ENCODE data around the gene ARR3. TPM values are rescaled to one million over a fixed set of nuclear protein-coding genes. Genes with fewer than 3 reads are reported as not detected.

Gene ARR3
- total RNA-seq, 4 donors from 2014 or later, result not detected

DNA sequence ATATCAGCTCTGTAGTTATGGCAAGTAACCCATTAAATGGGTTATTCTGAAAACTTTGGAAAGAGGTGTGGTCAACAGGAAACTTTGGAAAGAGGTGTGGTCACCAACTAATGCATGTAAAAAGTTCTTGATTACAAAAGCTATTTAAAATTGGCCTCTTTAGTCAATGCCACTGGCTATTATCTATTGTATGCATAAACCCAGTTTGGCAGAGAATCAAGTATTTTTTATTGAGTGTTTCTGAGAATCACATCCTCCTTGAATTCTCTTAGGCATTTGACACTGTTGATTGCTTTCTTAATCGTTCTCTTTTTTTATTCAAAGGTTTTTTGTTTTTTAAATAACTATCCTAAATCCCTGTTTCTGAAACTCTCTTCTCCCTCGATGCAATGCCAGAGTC lies 15.6 kb upstream of the ARR3 start:
- no peak overlapping the region for H3K4me3 ChIP-seq
- no peaks in the 10 kb centered on the region for H3K4me1 ChIP-seq
- H3K27ac ChIP-seq, result no peak overlapping the region
- H3K9me3 ChIP-seq, result no peaks in the 10 kb centered on the region
- ATAC-seq, result no peak
- no peaks in the 10 kb centered on the region for H3K36me3 ChIP-seq
- H3K27me3 ChIP-seq, result no peaks in the 10 kb centered on the region
- no peak for TF ChIP-seq POLR2AphosphoS5 (IDR thresholded peaks at IDR 0.05)
- TF ChIP-seq, protein P1, sequence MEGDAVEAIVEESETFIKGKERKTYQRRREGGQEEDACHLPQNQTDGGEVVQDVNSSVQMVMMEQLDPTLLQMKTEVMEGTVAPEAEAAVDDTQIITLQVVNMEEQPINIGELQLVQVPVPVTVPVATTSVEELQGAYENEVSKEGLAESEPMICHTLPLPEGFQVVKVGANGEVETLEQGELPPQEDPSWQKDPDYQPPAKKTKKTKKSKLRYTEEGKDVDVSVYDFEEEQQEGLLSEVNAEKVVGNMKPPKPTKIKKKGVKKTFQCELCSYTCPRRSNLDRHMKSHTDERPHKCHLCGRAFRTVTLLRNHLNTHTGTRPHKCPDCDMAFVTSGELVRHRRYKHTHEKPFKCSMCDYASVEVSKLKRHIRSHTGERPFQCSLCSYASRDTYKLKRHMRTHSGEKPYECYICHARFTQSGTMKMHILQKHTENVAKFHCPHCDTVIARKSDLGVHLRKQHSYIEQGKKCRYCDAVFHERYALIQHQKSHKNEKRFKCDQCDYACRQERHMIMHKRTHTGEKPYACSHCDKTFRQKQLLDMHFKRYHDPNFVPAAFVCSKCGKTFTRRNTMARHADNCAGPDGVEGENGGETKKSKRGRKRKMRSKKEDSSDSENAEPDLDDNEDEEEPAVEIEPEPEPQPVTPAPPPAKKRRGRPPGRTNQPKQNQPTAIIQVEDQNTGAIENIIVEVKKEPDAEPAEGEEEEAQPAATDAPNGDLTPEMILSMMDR (IDR thresholded peaks at IDR 0.05), result no peak
- TF ChIP-seq EP300 (IDR thresholded peaks at IDR 0.05), result no peak
- no peak for TF ChIP-seq POLR2A (IDR thresholded peaks at IDR 0.05)
- WGBS, 2 donors (ENCODE audit: low coverage in 1 of 2), result 49 to 50% methylated on average over 2 of the region's 2 CpGs

DNA sequence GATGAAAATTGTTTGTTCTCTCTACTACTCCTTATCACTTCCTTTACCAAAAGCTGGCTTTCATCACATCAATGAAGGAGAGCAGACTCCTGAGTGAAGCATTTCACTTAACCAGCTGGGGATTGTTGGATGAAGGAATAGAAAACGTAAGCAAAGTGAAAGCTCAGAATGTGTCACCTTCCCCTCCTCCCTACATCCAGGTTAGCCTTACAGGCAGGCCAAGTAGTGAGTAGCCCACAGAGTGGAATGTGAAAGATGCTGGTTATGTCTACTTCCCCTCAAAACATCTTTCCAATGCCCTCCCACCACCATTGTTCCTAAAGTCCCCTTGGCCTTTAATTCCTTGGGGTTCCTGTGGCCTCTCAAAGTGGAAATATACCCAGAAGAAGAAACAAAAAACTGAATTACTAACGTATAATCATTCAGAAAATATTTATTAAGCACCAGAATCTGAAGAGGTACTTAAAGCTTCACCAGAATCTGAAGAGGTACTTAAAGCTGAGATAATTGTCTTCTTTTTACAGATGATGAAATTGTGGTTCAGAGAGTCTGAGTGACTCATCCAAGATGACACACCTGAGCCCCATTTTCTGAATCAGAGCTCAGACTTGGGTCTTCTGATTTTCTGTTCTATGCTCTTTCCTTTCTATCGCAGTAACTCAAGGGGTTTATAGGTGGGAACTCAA lies 14.6 kb upstream of the ARR3 start:
- Histone ChIP-seq H3K4me3 (no peak overlapping the region), H3K36me3 (no peaks in the 10 kb centered on the region), H3K4me1 (no peaks in the 10 kb centered on the region), H3K27me3 (no peaks in the 10 kb centered on the region), H3K9me3 (no peaks in the 10 kb centered on the region), H3K27ac (no peak overlapping the region)
- WGBS, 2 donors (ENCODE audit: low coverage in 1 of 2), result 73 to 83% methylated on average over 1 to 3 of the region's 3 CpGs
- TF ChIP-seq POLR2A (IDR thresholded peaks at IDR 0.05) (no peak), EP300 (IDR thresholded peaks at IDR 0.05) (no peak), POLR2AphosphoS5 (IDR thresholded peaks at IDR 0.05) (no peak)
- TF ChIP-seq, protein P1 (IDR thresholded peaks at IDR 0.05), result no peak
- no peak for ATAC-seq

DNA sequence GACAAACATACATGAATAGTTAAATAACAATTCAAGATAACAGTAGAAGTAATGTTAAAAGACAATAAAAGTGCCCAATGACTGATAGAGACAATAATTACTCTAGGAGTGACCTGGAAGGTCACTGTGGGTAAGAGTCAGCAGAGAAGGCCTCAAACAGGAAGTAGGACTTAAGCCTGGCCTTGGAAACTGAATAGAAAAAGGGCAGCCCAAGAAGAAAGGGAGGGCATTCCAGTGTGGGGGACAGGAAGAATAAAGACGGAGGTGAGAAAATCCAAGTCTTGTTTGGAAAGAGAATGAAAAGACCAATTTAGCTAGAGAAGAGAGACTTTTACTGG lies 14.1 kb upstream of the ARR3 start:
- Histone ChIP-seq H3K27ac (no peak overlapping the region), H3K4me1 (no peaks in the 10 kb centered on the region), H3K27me3 (no peaks in the 10 kb centered on the region), H3K4me3 (no peak overlapping the region), H3K36me3 (no peaks in the 10 kb centered on the region), H3K9me3 (no peaks in the 10 kb centered on the region)
- ATAC-seq, result no peak
- TF ChIP-seq, protein P1 (IDR thresholded peaks at IDR 0.05), result no peak
- TF ChIP-seq POLR2AphosphoS5 (IDR thresholded peaks at IDR 0.05) (no peak), POLR2A (IDR thresholded peaks at IDR 0.05) (no peak), EP300 (IDR thresholded peaks at IDR 0.05) (no peak)
- 86 to 100% methylated on average over 1 of the region's 1 CpG for whole genome bisulfite sequencing, 2 donors (ENCODE audit: low coverage in 1 of 2)

DNA sequence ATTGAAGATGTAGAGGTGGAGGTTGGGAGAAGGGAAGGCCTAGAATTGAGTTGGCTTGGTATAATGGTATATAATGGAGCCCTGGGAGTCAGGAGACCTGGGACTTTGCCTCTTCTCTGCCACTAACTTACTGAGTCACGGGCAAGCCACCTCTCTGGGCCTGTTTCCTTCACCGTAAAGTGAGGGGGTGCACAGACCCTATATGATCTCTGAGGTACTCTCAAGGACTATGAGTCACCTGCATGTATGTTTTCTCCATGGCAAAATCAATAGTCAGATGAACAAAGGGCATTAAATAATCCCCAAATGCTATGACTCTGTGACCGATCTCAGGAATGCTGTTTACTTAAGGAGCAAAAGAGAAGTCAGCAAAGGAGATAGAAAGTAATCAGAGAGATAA lies 13.2 kb upstream of the ARR3 start:
- Histone ChIP-seq H3K4me3 (no peak overlapping the region), H3K36me3 (no peaks in the 10 kb centered on the region), H3K9me3 (no peaks in the 10 kb centered on the region), H3K4me1 (no peaks in the 10 kb centered on the region), H3K27ac (no peak overlapping the region), H3K27me3 (no peaks in the 10 kb centered on the region)
- TF ChIP-seq POLR2A (IDR thresholded peaks at IDR 0.05), result no peak
- ATAC-seq, result no peak
- 40 to 100% methylated on average over 1 of the region's 3 CpGs for WGBS, 2 donors (ENCODE audit: low coverage in 1 of 2)

DNA sequence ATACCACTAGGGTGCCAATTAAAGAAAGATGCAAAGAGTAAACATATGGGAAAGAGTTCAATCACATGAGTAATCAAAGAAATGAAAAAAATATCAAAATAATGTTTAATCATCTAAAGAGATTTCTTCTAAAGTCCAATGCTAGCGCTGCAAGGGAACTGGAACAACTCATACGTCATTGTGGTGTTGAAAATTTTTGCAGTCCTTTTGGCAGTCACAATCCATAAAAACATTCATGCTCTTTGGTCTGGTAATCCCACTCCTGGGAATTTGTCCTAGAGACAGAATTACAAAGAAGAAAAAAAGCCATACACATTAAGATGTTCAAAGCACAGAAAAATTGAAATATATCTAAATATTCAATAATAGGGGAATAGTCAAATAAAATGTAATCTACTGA lies 12.7 kb upstream of the ARR3 start:
- Histone ChIP-seq H3K4me3 (no peak overlapping the region), H3K9me3 (no peaks in the 10 kb centered on the region), H3K27me3 (no peaks in the 10 kb centered on the region), H3K27ac (no peak overlapping the region), H3K36me3 (no peaks in the 10 kb centered on the region), H3K4me1 (no peaks in the 10 kb centered on the region)
- no peak for ATAC-seq
- 51 to 63% methylated on average over 2 of the region's 2 CpGs for WGBS, 2 donors (ENCODE audit: low coverage in 1 of 2)
- no peak for TF ChIP-seq EP300 (IDR thresholded peaks at IDR 0.05)
- TF ChIP-seq, protein P1 (IDR thresholded peaks at IDR 0.05), result no peak
- no peak for TF ChIP-seq POLR2A (IDR thresholded peaks at IDR 0.05)
- no peak for TF ChIP-seq POLR2AphosphoS5 (IDR thresholded peaks at IDR 0.05)
